GM21576 (cell line): Measurements from ENCODE around the gene AWAT1.
"Not testable (repeated sequence)": the region's sequence is repeated elsewhere in the genome, so short reads cannot be mapped to it uniquely, and the experiment has no call there.

Experiments used
- ATAC-seq: cut with Tn5 transposase; IDR thresholded peaks from one replicate; pipeline ENCODE4 v1.9.1; 2021; ENCODE audit warnings: mild to moderate bottlenecking, moderate library complexity; ENCODE audit not compliant: unreplicated experiment

Gene AWAT1

GRCh38 chrX:70260104-70260503 lies 25.6 kb downstream of the AWAT1 start, which contains the start of gene P2RY4:
P2RY4 (minus strand) TSS chrX:70260204; CDS start chrX:70259624, 580 bp downstream.
- ATAC-seq: no peak

GRCh38 chrX:70262952-70263567 lies 28.6 kb downstream of the AWAT1 start:
- ATAC-seq: no peak

DNA sequence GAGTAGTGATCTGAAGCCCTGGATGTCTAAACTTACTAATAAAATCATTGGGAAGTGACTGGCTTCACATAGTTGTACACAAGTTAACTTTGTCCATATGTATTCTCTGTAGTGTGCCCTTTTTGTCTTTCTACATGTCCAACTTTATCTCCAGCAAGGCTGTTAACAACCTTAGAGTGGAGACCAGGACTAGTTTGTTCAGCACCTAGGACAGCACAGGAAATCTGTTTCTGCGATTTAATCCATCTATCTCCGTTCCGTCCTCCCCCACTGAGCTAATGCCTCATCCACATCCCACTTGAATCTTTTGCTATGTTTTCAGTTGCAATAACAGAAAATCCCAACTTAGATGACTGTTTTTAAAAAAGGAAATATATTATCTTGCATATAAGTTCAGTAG lies 30.3 kb downstream of the AWAT1 start:
- no peak for ATAC-seq

DNA sequence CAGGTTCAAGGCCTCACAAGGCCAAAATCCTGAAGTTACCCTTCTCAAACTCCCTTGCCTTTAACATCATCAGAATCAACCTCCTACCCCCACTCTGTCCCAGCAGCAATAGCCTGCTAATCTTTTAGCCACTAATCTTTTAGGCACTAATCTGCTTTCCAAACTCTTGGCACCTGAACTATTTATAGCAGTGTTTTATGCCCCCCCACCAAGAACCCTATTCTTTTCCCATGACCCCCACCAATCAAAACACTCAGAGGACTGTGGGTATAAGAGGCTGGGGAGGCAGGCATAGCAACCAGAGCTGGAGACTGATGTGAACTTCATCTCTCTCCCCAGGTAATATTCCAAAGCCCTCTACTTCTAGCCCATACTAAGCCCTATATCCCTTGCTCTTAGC lies 33.6 kb downstream of the AWAT1 start, which contains the start of gene ARR3:
Gene ARR3, plus strand, starts transcription at position 301 of the 400 bp plus-strand sequence. CDS start 1,052 bp downstream, outside the sequence.
- ATAC-seq: no peak

GRCh38 chrX:70274029-70274428 lies 39.6 kb downstream of the AWAT1 start:
- ATAC-seq: not testable (repeated sequence)

DNA sequence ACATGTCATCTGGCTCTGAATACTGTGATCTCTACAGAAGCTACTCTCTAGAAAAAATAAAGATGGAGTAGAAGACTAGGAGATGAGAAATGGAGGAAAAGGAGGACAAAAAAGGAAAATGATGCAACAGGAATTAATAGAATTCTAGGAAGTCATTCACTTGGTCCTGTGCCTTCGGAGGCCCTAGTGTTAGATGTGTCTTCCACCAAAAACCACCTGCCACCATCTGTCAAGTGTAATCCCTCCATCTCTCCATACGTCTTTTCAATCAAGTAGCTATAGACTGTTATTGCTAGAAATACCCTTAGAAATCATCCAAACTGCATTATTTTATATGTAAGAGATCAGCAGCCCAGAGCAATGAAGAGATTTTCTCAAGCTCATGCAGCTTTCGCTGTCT lies 44.6 kb downstream of the AWAT1 start:
- no peak for ATAC-seq

DNA sequence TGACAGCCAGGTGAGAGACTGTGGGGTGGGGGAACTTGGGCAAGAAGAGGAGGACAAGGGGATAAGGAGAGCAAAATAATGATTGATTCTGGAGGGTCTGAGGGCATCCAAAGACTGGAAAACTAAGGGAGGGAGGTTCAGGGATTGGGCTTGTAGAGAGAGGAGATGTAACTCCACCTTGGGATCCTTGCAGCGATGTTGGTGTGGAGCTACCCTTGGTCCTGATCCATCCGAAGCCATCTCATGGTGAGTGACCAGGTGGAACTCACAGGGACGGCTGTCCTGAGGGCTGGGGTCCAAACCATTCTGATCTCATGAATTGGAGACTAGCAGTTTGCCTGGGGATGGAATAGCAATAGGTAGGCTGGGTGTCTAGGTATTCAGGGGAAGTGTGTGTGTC lies 46.1 kb downstream of the AWAT1 start:
- no peak for ATAC-seq

- ATAC-seq: no peak
Observed at GRCh38 chrX:70281951-70282350, 47.5 kb downstream of the AWAT1 start, which contains the start of gene RAB41. RAB41 (plus strand) TSS chrX:70282172; CDS start chrX:70282218, 46 bp downstream.

GRCh38 chrX:70289168-70289792 lies 54.8 kb downstream of the AWAT1 start:
- no peak for ATAC-seq
